Measurements from ENCODE around the gene GNAT1. TPM values are rescaled to one million over a fixed set of nuclear protein-coding genes. Genes with fewer than 3 reads are reported as not detected.

GNAT1 gene
- total and polyA plus RNA-seq, 2 of the 13 experiments (the other 11 are each of a cell fraction or from before 2014, with no cell fraction given): 0.15 TPM; not detected in 1

GRCh38 chr3:50205413-50206276 lies 14.2 kb downstream of the GNAT1 start (continued):
- TF ChIP-seq SIX1 (CRISPR knock-in tag; IDR thresholded peaks at IDR 0.05; ENCODE audit: borderline replicate concordance) (no peak), SIN3A (IDR thresholded peaks at IDR 0.05; ENCODE audit: borderline replicate concordance, low read depth, low read length) (peak; percentile 97), ZSCAN30 (CRISPR knock-in tag; IDR thresholded peaks at IDR 0.05) (no peak), TEF (CRISPR knock-in tag; IDR thresholded peaks at IDR 0.05) (no peak), ZNF619 (CRISPR knock-in tag; IDR thresholded peaks at IDR 0.05) (0 out of 2 replicates have a peak, but pooled peaks have one; percentile 40), ZNF749 (CRISPR knock-in tag; IDR thresholded peaks at IDR 0.05; ENCODE audit: borderline replicate concordance) (peak; percentile 35; the same call in 1 of the 2 replicates), EHMT2 (IDR thresholded peaks at IDR 0.05; ENCODE audit: borderline replicate concordance, low read depth, low read length) (no peak), DMAP1 (CRISPR knock-in tag; IDR thresholded peaks at IDR 0.05) (no peak), ZNF570 (CRISPR knock-in tag; IDR thresholded peaks at IDR 0.05; ENCODE audit: borderline replicate concordance) (no peak), ZNF260 (CRISPR knock-in tag; IDR thresholded peaks at IDR 0.05; ENCODE audit: borderline replicate concordance, low read depth) (no peak), GTF3A (CRISPR knock-in tag; conservative IDR thresholded peaks at IDR 0.05) (no peak), ZNF841 (CRISPR knock-in tag; IDR thresholded peaks at IDR 0.05; ENCODE audit: borderline replicate concordance) (no peak), ZNF646 (CRISPR knock-in tag; IDR thresholded peaks at IDR 0.05) (no peak), E2F5 (CRISPR knock-in tag; conservative IDR thresholded peaks at IDR 0.05) (peak; percentile 46; the same call in 1 of the 2 replicates), PBX2 (CRISPR knock-in tag; IDR thresholded peaks at IDR 0.05) (no peak), TFE3 (CRISPR knock-in tag; IDR thresholded peaks at IDR 0.05) (no peak), WIZ (CRISPR knock-in tag; IDR thresholded peaks at IDR 0.05) (no peak), ZNF879 (CRISPR knock-in tag; IDR thresholded peaks at IDR 0.05) (no peak), ZNF7 (CRISPR knock-in tag; IDR thresholded peaks at IDR 0.05) (no peak)

All from HepG2 (cell line).